Retinal pigment epithelial cell (primary cell): ENCODE measurements around the gene HINT1.

Experiments used
- DNase-seq: peaks from one replicate; pipeline ENCODE4 v3.0.0-alpha.2; 2010; ENCODE audit warnings: low read depth
- H3K4me3 ChIP-seq: 2 replicates; pipeline ENCODE4 v1.5.1; 2011; ENCODE audit warnings: mild to moderate bottlenecking, low read length, control low read depth, moderate library complexity
- CTCF ChIP-seq: conservative IDR thresholded peaks from 2 replicates; pipeline ENCODE4 v1.5.1; 2011; ENCODE audit warnings: low read depth, low read length, control low read depth, inconsistent platforms

HINT1 gene

DNA sequence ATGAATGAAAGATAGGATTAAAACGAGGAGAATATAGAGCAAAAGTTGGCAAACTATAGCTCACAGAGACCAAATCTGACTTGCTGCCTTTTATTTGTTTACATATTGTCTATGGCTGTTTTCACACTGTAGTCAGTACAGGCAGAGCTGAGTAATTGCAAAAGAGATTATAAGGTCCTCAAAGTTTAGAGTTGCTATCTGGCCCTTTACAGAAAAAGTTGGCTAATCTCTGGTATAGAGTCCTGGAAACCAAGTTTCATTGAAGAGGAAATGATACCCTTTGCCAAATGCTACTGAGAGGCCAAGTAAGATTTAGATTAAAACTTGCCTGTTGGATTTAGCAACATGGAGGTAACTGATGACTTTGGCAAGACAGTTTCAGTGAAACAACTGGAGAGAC is 41.7 kb upstream of the HINT1 start:
- TF ChIP-seq CTCF = no peak
- peak; percentile 16 for DNase-seq
- no peak overlapping the region for H3K4me3 ChIP-seq

GRCh38 chr5:131206061-131206460 is 41.0 kb upstream of the HINT1 start:
- no peak for DNase-seq
- H3K4me3 ChIP-seq = no peak overlapping the region
- TF ChIP-seq CTCF = no peak

- H3K4me3 ChIP-seq = no peak overlapping the region
- TF ChIP-seq CTCF = no peak
- DNase-seq = no peak
These were observed 39.9 kb upstream of the HINT1 start for GRCh38 chr5:131204964-131205363.

- TF ChIP-seq CTCF = no peak
- DNase-seq = no peak
- H3K4me3 ChIP-seq = no peak overlapping the region
These were observed 35.5 kb upstream of the HINT1 start for GRCh38 chr5:131200560-131200959.

DNA sequence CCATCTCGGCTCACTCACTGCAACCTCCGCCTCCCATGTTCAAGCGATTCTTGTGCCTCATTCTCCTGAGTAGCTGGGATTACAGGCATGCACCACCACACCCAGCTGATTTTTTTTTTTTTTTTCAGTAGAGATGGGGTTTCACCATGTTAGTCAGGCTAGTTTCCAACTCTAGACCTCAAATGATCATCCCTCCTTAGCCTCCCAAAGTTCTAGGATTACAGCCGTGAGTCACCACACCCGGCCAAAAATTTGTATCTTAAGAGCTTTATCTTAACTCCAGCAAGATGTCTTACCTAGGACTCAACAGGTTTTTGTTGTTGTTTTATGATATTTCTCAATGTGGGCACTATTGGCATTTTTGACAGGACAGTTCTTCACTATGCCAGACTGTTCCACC is 33.6 kb upstream of the HINT1 start:
- no peak overlapping the region for H3K4me3 ChIP-seq
- TF ChIP-seq CTCF = no peak
- DNase-seq = no peak

DNA sequence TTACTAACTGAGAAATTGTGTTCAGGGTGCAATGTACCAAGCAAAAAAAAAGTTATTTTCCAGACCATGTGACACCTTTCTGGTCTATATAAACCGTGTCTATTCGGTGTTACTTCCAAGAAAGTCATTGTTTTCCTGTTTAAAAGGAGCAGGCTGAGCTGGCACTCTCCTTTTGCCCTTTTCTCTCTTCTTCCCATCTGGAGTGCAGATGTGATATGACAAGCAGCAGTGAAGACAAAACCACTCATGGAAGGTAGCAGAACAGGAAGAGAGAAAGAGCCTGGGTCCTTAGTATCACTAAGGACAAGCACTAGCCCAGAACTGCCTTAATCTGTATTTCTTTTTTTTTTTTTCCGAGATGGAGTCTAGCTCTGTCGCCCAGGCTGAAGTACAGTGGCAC is 31.3 kb upstream of the HINT1 start:
- no peak overlapping the region for H3K4me3 ChIP-seq
- DNase-seq = no peak

GRCh38 chr5:131195696-131196095 is 30.6 kb upstream of the HINT1 start:
- TF ChIP-seq CTCF = no peak
- no peak overlapping the region for H3K4me3 ChIP-seq
- no peak for DNase-seq

More for the DNA sequence above, 31.3 kb upstream of the HINT1 start:
- no peak for TF ChIP-seq CTCF
